CD8-positive, alpha-beta memory T cell (primary cell): Measurements from ENCODE around the gene HIF1AN. TPM values are rescaled to one million over a fixed set of nuclear protein-coding genes. Genes with fewer than 3 reads are reported as not detected.

ENCODE experiments used
- CTCF ChIA-PET: fragments of 350-600 bp; sonication (Branson Sonifier 250); formaldehyde crosslinking; loops from one replicate; lab custom pipeline; 2021; ENCODE audit warnings: antibody characterized with exemption; lab: Charles Lee
- POLR2A ChIA-PET: fragments of 350-600 bp; sonication (Branson Sonifier 250); formaldehyde crosslinking; loops from one replicate; lab custom pipeline; 2021; ENCODE audit warnings: antibody characterized with exemption; lab: Charles Lee
- DNase-seq, 5 donors: peaks; one replicate each; pipeline versions ENCODE4 v3.0.0 to v3.0.0-alpha.2; 2020 to 2022; ENCODE audit warnings: mixed read lengths in 1 of 5
- H3K27ac ChIP-seq: one replicate; pipeline ENCODE4 v1.7.0; 2013; ENCODE audit warnings: low read depth, mild to moderate bottlenecking, low read length, moderate library complexity
- H3K27me3 ChIP-seq: 2 replicates; pipeline ENCODE4 v1.7.0; 2013; ENCODE audit warnings: low read length, mild to moderate bottlenecking; ENCODE audit not compliant: insufficient read depth, poor library complexity, severe bottlenecking
- H3K36me3 ChIP-seq: 2 replicates; pipeline ENCODE4 v1.7.0; 2013; ENCODE audit warnings: mild to moderate bottlenecking, low read length, moderate library complexity; ENCODE audit not compliant: insufficient read depth
- H3K4me1 ChIP-seq: 2 replicates; pipeline ENCODE4 v1.7.0; 2013; ENCODE audit warnings: mild to moderate bottlenecking, low read length, moderate library complexity; ENCODE audit not compliant: insufficient read depth
- H3K4me3 ChIP-seq: 2 replicates; pipeline ENCODE4 v1.7.0; 2013; ENCODE audit warnings: mild to moderate bottlenecking, low read length
- H3K9me3 ChIP-seq: 2 replicates; pipeline ENCODE4 v1.7.0; 2013; ENCODE audit warnings: mild to moderate bottlenecking, low read length
- H3K27ac Mint-ChIP-seq, 8 donors: one replicate each; pipeline ENCODE4 v1.8.0; 2020 to 2021; ENCODE audit warnings: mixed read lengths in 8 of 8, mild to moderate bottlenecking in 6 of 8, inconsistent platforms in 3 of 8, moderate library complexity in 3 of 8
- H3K27me3 Mint-ChIP-seq, 2 donors: one replicate each; pipeline ENCODE4 v1.8.0; 2020 to 2021; ENCODE audit warnings: mixed read lengths in 2 of 2, mild to moderate bottlenecking in 1 of 2, moderate library complexity in 1 of 2
- H3K36me3 Mint-ChIP-seq, 3 donors: one replicate each; pipeline ENCODE4 v1.8.0; 2020 to 2021; ENCODE audit warnings: mixed read lengths in 3 of 3, inconsistent platforms in 1 of 3, mild to moderate bottlenecking in 1 of 3
- H3K4me1 Mint-ChIP-seq, 3 donors: one replicate each; pipeline ENCODE4 v1.8.0; 2020 to 2021; ENCODE audit warnings: mixed read lengths in 3 of 3, inconsistent platforms in 1 of 3, mild to moderate bottlenecking in 1 of 3
- H3K4me3 Mint-ChIP-seq, 7 donors: one replicate each; pipeline ENCODE4 v1.8.0; 2020 to 2021; ENCODE audit warnings: mixed read lengths in 7 of 7, mild to moderate bottlenecking in 6 of 7, moderate library complexity in 4 of 7, inconsistent platforms in 2 of 7
- H3K9me3 Mint-ChIP-seq, 5 donors: one replicate each; pipeline ENCODE4 v1.8.0; 2020 to 2022; ENCODE audit warnings: mixed read lengths in 5 of 5, mild to moderate bottlenecking in 3 of 5, moderate library complexity in 2 of 5, inconsistent platforms in 1 of 5
- polyA plus RNA-seq: library from polyadenylated mRNA; unstranded; fragments of 300-500 nt; fragmentation: Illumina TruSeq; gene quantifications from one replicate; pipeline ENCODE4 v1.2.3, GENCODE V29; 2021
- total RNA-seq, 2 experiments: library from RNA; stranded (reverse); gene quantifications; one replicate each; pipeline ENCODE4 v1.2.3, GENCODE V29; 2021

The HIF1AN gene
- total and polyA plus RNA-seq, 3 experiments from 2014 or later: 29.7 to 52.8 (median 48.6) TPM

DNA sequence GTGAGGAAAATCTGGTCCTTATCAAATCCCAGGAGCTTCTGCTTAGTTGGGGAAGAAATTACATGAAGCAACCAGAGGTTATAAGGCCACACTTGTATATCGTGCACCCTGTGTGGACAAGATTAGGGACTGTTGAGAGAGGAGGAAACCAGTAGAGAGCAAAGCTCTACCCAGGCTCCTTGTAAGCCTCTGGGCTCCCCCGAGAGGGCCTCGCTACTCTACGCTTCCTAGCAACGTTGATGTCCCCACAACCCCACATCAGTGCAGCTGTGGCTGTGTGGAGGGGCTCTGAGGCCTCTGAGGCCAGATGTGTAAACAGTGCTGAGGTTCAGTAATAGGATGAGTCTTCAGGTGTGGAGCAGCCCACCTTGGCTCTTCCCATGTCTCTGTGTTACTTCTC lies 16.0 kb downstream of the HIF1AN start:
- Histone ChIP-seq H3K27me3 (no peaks in the 10 kb centered on the region), H3K4me1 (no peaks in the 10 kb centered on the region), H3K9me3 (no peaks in the 10 kb centered on the region), H3K4me3 (no peak overlapping the region), H3K36me3 (peaks cover 30% of the 10 kb centered on the region), H3K27ac (no peak overlapping the region)
- Mint-ChIP-seq H3K4me1 (peaks cover 0 to 2% (median 0%) of the 10 kb centered on the region in 3 donors), H3K27me3 (no peaks in the 10 kb centered on the region), H3K36me3 (peaks cover 15 to 81% (median 24%) of the 10 kb centered on the region in 3 donors), H3K27ac (no peak overlapping the region), H3K9me3 (no peaks in the 10 kb centered on the region), H3K4me3 (no peak overlapping the region)
- ChIA-PET CTCF (interaction anchor here (1.3 to 1.4 kb wide), 2 partner anchors 11 to 12 kb away, joined by 3 to 4 read pairs; no protein-coding TSS in a partner anchor), POLR2A (no interaction called here)
- DNase-seq: no peak

DNA sequence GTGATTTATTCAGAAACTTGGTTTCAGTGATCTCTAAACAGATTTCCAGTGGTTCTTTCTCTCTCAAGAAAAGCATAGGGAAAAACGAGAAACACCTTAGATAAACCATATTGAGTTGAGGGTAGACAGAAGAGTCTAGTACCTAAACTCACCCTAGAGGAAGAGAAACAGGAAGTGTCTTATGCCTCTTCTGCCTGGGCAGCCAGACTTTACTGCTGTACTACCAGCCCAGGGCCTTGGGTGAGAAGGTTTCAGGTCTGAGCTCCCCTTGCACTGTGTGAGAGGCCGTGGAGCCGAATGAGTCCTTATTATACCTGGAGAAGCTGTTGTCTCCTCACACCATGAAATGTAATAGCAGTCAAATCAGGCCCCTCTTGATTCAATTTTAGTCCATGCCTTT lies 18.2 kb downstream of the HIF1AN start:
- Histone ChIP-seq H3K9me3 (no peaks in the 10 kb centered on the region), H3K4me1 (no peaks in the 10 kb centered on the region), H3K4me3 (no peak overlapping the region), H3K27ac (no peak overlapping the region), H3K36me3 (peaks cover 12% of the 10 kb centered on the region), H3K27me3 (no peaks in the 10 kb centered on the region)
- ChIA-PET POLR2A (no interaction called here), CTCF (no interaction called here)
- Mint-ChIP-seq H3K27ac (peak overlapping the region in 1 of 8 donors; percentile 19), H3K27me3 (no peaks in the 10 kb centered on the region), H3K4me3 (no peak overlapping the region), H3K36me3 (peaks cover 12 to 77% (median 13%) of the 10 kb centered on the region in 3 donors), H3K9me3 (no peaks in the 10 kb centered on the region), H3K4me1 (peaks cover 0 to 4% (median 0%) of the 10 kb centered on the region in 3 donors)
- DNase-seq: no peak

DNA sequence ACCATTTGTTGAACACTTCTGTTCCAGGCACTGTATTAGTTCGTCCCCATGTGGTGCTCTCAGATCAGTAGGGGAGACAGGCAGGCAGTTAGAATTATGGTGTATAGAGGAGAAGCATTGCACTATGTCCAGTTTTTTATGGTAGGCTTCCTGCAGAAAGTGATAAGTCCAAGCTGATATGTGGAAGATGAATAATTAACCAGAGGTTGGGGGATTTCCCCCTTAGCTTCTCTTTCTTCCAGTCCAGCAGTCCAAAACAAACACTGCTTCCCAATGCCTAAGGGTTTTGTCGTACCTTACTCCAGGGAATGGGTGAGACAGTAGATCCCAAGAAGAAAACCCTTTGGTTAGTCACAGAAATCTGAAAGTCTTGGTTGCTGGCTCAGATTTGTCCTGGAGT lies 19.2 kb downstream of the HIF1AN start:
- Mint-ChIP-seq H3K9me3 (no peaks in the 10 kb centered on the region), H3K4me3 (no peak overlapping the region), H3K36me3 (peaks cover 9 to 68% (median 12%) of the 10 kb centered on the region in 3 donors), H3K4me1 (peaks cover 0 to 4% (median 0%) of the 10 kb centered on the region in 3 donors), H3K27ac (no peak overlapping the region), H3K27me3 (no peaks in the 10 kb centered on the region)
- no peak for DNase-seq
- CTCF ChIA-PET: interaction anchor here (1.1 kb wide), 1 partner anchor 20 kb away, joined by 3 read pairs; no protein-coding TSS in a partner anchor
- Histone ChIP-seq H3K4me1 (no peaks in the 10 kb centered on the region), H3K4me3 (no peak overlapping the region), H3K36me3 (peaks cover 2% of the 10 kb centered on the region), H3K9me3 (no peaks in the 10 kb centered on the region), H3K27me3 (no peaks in the 10 kb centered on the region), H3K27ac (no peak overlapping the region)
- POLR2A ChIA-PET: no interaction called here

DNA sequence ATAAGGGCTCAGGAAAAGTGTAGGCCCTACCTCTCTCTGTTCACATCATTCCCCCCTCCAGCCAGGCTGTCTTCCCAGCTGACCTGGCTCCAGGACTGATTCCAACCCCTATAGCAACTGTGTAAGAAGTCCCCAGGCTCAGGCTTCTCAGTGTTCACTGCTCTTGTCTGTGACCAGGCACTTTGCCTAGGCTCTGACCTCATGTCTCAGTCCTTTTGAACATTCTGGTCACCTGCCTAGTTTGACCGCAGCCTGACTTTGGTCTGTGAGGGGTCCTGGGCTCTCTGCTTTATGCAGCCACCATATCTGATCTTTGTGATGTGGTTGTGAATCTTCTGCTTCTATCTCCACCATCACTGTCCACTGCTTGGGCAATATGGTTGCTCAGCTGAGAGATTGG lies 24.5 kb downstream of the HIF1AN start:
- Mint-ChIP-seq H3K4me1 (peaks cover 13 to 18% (median 17%) of the 10 kb centered on the region in 3 donors), H3K27ac (no peak overlapping the region), H3K27me3 (peaks cover 26 to 35% of the 10 kb centered on the region in 2 donors), H3K36me3 (peaks cover 5 to 33% (median 14%) of the 10 kb centered on the region in 3 donors), H3K4me3 (no peak overlapping the region), H3K9me3 (no peaks in the 10 kb centered on the region)
- ChIA-PET POLR2A (interaction anchor here (1.0 kb wide), 1 partner anchor 9 kb away, joined by 4 read pairs; no protein-coding TSS in a partner anchor), CTCF (interaction anchor here (0.7 to 3.5 kb wide), 2 partner anchors 10 to 183 kb away, joined by 3 to 17 read pairs; no protein-coding TSS in a partner anchor)
- Histone ChIP-seq H3K4me3 (no peak overlapping the region), H3K4me1 (peaks cover 13% of the 10 kb centered on the region), H3K27me3 (peaks cover 12% of the 10 kb centered on the region), H3K36me3 (no peaks in the 10 kb centered on the region), H3K27ac (no peak overlapping the region), H3K9me3 (no peaks in the 10 kb centered on the region)
- DNase-seq: no peak

DNA sequence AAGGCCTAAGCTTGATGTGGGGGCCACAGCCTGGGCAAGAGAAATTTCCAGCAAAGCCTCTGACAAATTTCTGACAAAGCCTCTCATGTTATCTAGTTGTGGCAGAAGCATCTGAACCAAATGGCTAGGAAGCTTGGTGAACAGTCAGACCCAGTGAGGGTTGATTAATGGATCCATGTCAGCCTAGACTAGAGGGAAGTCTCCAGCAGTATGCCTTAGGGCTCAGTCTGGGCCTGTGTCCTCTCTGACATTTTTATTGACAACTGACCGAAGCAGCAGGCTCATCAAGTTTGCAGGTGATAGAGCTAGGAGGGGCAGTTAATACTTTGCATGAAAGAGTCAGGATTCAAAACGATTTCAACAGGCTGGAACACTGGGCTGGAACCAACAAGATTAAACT lies 25.3 kb downstream of the HIF1AN start:
- no peak for DNase-seq
- peaks cover 13 to 18% (median 17%) of the 10 kb centered on the region in 3 donors for H3K4me1 Mint-ChIP-seq
- Histone ChIP-seq H3K4me3 (no peak overlapping the region), H3K27ac (no peak overlapping the region), H3K27me3 (peaks cover 14% of the 10 kb centered on the region), H3K4me1 (peaks cover 13% of the 10 kb centered on the region), H3K36me3 (no peaks in the 10 kb centered on the region), H3K9me3 (no peaks in the 10 kb centered on the region)
- peak overlapping the region in 3 of 7 donors; percentile 29 to 69 (median 38) for H3K4me3 Mint-ChIP-seq
- H3K27ac Mint-ChIP-seq: no peak overlapping the region
- H3K27me3 Mint-ChIP-seq: peaks cover 31 to 35% of the 10 kb centered on the region in 2 donors
- H3K36me3 Mint-ChIP-seq: peaks cover 5 to 29% (median 11%) of the 10 kb centered on the region in 3 donors
- ChIA-PET POLR2A (interaction anchor here (1.0 kb wide), 1 partner anchor 10 kb away, joined by 4 read pairs; no protein-coding TSS in a partner anchor), CTCF (interaction anchor here (0.7 to 3.5 kb wide), 3 partner anchors 11 to 182 kb away, joined by 3 to 17 read pairs (median 4); no protein-coding TSS in a partner anchor)
- H3K9me3 Mint-ChIP-seq: no peaks in the 10 kb centered on the region

DNA sequence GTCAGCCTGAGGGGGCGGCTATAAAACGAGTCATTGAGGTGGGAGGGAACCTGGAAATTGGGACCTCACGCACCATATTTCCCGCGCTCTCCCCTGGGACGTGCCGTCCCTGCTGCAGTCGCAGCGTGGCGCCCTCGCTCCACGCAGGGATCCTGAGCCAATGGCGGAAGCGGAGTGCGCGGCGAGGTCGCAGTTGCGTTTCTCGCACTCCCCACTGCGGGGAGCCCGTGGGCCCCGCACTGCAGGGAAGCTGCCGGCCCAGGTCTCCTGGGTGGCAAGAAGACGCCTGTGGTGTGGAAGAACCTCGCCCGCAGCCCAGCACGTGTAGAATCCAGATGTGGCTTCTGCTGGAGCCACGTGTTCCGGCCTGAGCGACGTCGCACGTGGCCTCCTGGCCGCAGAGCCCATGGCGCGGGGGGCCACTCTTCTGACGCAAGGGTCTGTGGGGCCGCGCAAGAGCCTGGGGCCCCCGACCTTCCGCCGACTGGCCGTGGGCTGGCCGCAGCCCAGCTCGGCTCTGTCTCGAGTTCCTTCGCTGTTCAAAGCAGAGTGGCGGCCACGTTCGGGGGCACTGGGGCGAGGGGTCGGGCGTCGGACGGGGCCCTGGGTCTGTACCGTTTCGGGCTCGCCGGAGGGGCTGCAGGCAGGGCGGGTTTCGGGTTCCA lies 26.4 kb downstream of the HIF1AN start:
- POLR2A ChIA-PET: no interaction called here

DNA sequence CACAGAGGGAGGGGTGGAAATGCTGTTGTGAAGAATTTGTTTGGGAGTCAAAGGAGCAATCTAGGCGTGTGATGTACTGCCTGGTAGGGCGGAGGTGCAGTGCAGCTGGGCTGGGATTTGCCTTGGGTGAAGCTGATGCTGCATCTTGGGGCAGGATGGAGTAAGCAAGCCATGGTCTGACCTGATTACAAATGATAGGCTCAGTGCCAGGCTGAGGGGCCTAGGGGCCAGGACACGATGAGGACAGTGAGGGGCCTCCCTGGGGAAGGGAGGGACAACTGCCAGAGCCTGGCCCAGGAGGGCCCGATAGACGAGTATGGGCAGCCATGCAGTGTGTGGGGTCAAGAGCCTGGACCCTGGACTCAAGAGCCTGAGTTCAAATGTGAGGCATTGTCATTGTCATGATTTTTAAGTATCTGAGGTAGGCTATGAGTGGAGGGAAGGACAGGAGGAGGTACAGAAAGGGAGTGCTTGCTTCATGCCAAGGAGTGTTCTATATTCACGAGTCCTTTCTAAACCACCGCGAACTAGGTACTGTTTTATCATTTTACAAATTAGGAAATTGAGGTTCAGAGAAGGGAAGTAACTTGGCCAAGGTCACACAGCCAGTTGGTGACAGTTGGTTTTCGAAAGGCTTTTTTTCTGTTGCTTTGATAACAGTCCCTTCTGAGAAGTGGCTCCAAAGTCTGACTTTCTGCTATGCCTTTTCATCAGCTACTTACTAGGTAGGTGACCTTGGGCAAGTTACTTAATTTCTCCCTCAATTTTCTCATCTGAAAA lies 29.7 kb downstream of the HIF1AN start:
- H3K4me3 Mint-ChIP-seq: no peak overlapping the region
- Histone ChIP-seq H3K36me3 (no peaks in the 10 kb centered on the region), H3K9me3 (no peaks in the 10 kb centered on the region), H3K4me3 (no peak overlapping the region), H3K4me1 (peaks cover 13% of the 10 kb centered on the region), H3K27me3 (peaks cover 33% of the 10 kb centered on the region), H3K27ac (no peak overlapping the region)
- ChIA-PET CTCF (interaction anchor here (1.0 kb wide), 1 partner anchor 30 kb away, joined by 3 read pairs; the partner anchor contains the start of gene HIF1AN), POLR2A (no interaction called here)
- H3K4me1 Mint-ChIP-seq: peaks cover 11 to 18% (median 17%) of the 10 kb centered on the region in 3 donors
- no peak for DNase-seq
- no peaks in the 10 kb centered on the region for H3K9me3 Mint-ChIP-seq
- peaks cover 0 to 2% (median 0%) of the 10 kb centered on the region in 3 donors for H3K36me3 Mint-ChIP-seq
- H3K27me3 Mint-ChIP-seq: peaks cover 35 to 48% of the 10 kb centered on the region in 2 donors
- H3K27ac Mint-ChIP-seq: peak overlapping the region in 1 of 8 donors; percentile 4

More for the DNA sequence above, 26.4 kb downstream of the HIF1AN start:
- Histone ChIP-seq H3K9me3 (no peaks in the 10 kb centered on the region), H3K27me3 (peaks cover 16% of the 10 kb centered on the region), H3K36me3 (no peaks in the 10 kb centered on the region), H3K4me1 (peaks cover 13% of the 10 kb centered on the region), H3K27ac (no peak overlapping the region), H3K4me3 (peak overlapping the region; percentile 15)
- Mint-ChIP-seq H3K27me3 (peaks cover 35 to 40% of the 10 kb centered on the region in 2 donors), H3K4me3 (peak overlapping the region in 5 of 7 donors; percentile 39 to 77 (median 57)), H3K27ac (peak overlapping the region in 1 of 8 donors; percentile 31), H3K36me3 (peaks cover under 1 to 18% (median 8%) of the 10 kb centered on the region in 3 donors), H3K4me1 (peaks cover 11 to 18% (median 17%) of the 10 kb centered on the region in 3 donors), H3K9me3 (no peaks in the 10 kb centered on the region)
- peak; percentile 55 to 76 (median 69) for DNase-seq
- CTCF ChIA-PET: interaction anchor here (0.9 to 3.5 kb wide), 6 partner anchors 11 to 455 kb away, joined by 3 to 17 read pairs (median 4); no protein-coding TSS in a partner anchor
